ENCODE measurements around the gene RNF130.
"Not testable (repeated sequence)": the region's sequence is repeated elsewhere in the genome, so short reads cannot be mapped to it uniquely, and the experiment has no call there.

The RNF130 gene

DNA sequence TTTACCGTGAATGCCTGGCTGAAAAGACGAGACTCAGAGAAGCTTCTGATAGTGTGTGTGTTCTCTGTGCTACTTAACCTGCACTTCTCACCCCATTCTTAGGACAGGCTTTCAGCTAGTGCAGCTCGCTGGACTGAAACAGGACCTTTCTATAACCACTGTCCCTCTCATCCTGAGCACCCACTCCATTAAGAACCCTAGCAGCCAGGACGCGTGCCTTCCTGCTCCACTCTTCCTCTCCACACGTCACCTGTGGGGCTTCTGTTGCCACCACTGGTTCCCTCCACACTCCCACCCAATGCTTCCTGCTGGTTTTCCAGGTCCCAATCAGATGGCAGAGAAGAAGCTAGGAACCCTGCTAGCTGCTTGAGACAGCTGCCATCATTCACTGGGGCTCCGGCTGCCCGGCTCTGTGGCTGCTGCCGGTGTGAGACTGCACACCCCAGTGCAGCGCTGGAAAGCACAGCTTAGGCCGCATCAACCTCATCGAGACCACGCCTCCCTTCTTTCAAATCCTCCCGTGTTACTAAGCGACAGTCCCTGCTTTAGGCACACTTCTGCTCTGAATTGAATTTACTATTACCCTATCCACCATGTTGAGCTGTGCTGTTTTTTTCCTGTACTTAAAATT lies 44.0 kb downstream of the RNF130 start:
- no peak overlapping the region for H3K4me3 ChIP-seq (ENCODE audit: low read depth, low read length)
- TF ChIP-seq, protein P1, sequence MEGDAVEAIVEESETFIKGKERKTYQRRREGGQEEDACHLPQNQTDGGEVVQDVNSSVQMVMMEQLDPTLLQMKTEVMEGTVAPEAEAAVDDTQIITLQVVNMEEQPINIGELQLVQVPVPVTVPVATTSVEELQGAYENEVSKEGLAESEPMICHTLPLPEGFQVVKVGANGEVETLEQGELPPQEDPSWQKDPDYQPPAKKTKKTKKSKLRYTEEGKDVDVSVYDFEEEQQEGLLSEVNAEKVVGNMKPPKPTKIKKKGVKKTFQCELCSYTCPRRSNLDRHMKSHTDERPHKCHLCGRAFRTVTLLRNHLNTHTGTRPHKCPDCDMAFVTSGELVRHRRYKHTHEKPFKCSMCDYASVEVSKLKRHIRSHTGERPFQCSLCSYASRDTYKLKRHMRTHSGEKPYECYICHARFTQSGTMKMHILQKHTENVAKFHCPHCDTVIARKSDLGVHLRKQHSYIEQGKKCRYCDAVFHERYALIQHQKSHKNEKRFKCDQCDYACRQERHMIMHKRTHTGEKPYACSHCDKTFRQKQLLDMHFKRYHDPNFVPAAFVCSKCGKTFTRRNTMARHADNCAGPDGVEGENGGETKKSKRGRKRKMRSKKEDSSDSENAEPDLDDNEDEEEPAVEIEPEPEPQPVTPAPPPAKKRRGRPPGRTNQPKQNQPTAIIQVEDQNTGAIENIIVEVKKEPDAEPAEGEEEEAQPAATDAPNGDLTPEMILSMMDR (IDR thresholded peaks at IDR 0.05; ENCODE audit: borderline replicate concordance, insufficient read depth, low read depth, low read length), result no peak

DNA sequence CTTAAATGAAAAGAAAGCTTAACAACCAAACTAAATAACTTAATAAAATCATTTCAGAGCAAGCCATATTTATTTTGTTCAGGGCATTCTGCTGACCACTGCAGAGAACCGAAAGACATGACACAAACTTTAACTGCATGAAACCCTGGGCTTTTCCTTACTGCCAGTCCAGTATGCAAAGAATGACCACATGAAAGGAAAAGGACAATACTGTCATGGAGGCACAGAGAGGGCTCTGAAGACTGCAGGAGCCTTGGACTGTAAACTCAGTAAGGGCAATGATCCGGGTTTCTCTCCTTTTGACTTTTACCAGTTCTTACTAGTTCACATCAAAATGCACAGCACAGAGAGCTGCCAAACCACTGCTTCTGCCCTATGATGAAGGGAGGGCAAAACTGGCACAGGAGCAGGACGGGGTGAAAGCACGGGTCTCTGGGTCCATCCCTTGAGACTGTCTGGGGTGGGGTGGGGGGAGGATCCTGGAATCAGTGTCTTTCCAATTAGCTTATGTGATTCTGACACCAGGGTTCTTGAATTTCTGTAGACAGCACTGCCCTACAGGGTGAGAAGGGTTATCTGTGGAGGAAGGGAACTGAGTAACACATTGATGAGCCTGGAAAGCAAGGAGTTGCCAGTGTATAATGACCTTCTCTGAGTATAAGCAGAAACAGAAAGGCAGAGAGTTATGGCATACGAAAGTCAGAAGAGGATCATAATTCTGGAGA lies 44.7 kb downstream of the RNF130 start:
- TF ChIP-seq, protein P1 (IDR thresholded peaks at IDR 0.05; ENCODE audit: borderline replicate concordance, insufficient read depth, low read depth, low read length), result no peak
- no peak overlapping the region for H3K4me3 ChIP-seq (ENCODE audit: low read depth, low read length)

DNA sequence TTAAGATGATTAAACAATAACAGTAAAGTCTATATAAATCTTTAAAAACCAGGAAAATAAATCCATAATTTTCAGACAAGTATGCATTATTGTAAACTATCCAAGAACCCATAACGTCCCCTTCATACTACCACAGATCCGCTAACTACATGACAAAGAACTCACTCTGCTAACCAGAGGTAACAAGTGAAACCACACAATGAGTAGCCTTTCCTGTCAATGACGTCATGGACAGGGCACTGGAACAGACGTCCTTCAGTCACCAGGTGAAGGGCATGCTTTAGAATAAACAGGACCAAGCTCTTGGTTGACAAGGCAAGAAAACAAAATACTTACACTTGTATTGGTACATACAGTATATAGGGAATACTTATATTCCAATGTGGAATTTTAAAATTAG lies 45.2 kb downstream of the RNF130 start:
- H3K4me3 ChIP-seq (ENCODE audit: low read depth, low read length), result no peak overlapping the region
- TF ChIP-seq, protein P1 (IDR thresholded peaks at IDR 0.05; ENCODE audit: borderline replicate concordance, insufficient read depth, low read depth, low read length), result no peak

DNA sequence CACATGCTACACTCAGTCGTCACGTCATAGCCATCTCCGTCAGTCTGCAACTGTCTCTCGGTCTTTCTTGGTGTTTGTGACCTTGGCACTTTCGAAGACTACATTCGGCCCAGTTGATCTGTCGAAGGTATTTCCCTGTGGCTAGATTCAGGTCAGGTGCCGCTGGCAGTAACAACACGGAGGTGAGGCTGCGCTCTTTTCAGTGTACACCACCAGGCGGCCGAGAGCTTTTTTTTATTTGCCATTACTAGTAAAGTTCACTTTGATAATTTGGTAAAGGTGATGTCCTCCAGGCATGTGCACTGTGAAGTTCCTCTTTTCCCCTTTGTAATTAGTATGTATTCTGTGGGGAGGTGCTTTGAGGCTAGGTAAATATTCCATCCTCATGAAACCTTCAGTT lies 49.7 kb downstream of the RNF130 start:
- H3K4me3 ChIP-seq (ENCODE audit: low read depth, low read length), result no peak overlapping the region
- TF ChIP-seq, protein P1 (IDR thresholded peaks at IDR 0.05; ENCODE audit: borderline replicate concordance, insufficient read depth, low read depth, low read length), result no peak

DNA sequence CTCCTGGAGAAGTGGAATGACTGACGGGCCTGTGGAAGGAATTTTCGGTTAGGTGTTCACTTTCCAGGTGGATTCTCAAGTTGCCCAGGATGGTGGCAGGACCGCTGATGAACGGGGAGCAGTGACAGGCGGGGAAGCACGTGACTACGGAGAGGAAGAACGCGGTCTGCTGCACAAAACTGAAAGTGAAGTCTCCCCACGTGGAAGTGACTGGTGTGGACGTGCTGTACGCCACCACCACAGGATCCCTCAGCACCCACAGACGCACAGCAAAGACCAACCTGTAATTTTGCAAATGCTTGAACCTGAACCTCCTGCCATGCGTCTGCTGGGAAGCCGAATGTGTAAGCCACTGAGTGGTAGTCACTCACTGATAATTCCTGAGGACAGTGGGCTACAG lies 51.4 kb downstream of the RNF130 start:
- TF ChIP-seq, protein P1 (IDR thresholded peaks at IDR 0.05; ENCODE audit: borderline replicate concordance, insufficient read depth, low read depth, low read length), result no peak
- H3K4me3 ChIP-seq (ENCODE audit: low read depth, low read length), result no peak overlapping the region

DNA sequence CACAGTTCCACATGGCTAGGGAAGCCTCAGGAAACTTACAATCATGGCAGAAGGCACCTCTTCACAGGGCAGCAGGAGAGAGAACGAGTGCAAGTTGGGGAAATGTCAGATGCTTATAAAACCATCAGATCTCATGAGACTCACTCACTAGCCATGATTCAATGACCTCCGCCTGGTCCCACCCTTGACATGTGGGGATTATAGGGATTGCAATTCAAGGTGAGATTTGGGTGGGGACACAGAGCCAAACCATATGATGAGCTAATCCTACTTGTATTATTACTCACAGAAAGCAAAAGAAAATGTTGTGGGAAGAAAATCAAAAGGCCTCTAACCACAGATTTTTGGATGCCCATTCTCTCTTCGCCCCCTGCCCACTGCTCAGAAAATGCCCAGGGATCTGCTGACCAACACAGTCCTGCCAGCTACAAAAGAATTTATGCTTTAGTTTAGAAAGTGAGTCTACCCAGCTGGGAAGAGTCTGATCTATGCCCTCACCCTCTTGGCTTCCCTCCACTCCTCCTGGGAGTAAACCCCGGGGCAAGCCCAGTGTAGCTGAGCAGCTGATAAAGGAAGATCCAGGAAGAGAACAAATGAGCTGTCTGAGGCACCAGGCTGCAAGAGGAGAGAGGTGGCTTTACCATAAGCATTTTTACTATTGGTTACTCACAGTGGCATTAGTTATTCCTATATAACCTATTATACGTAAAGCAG lies 53.1 kb downstream of the RNF130 start:
- no peak overlapping the region for H3K4me3 ChIP-seq (ENCODE audit: low read depth, low read length)
- TF ChIP-seq, protein P1 (IDR thresholded peaks at IDR 0.05; ENCODE audit: borderline replicate concordance, insufficient read depth, low read depth, low read length), result no peak

DNA sequence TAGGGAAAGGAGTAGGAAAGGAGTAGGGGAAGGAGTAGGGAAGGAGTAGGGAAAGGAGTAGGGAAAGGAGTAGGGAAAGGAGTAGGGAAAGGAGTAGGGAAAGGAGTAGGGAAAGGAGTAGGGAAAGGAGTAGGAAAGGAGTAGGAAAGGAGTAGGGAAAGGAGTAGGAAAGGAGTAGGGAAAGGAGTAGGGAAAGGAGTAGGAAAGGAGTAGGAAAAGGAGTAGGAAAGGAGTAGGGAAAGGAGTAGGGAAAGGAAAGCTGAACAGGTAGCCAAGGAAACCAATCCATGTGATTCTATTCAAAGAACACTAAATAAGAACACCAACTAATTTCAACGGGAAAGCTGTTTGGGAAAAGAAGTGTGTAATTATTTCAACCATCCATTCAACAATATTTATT lies 56.0 kb downstream of the RNF130 start:
- H3K4me3 ChIP-seq (ENCODE audit: low read depth, low read length), result not testable (repeated sequence)
